Measurements from ENCODE around the gene CCDC3. TPM values are rescaled to one million over a fixed set of nuclear protein-coding genes. Genes with fewer than 3 reads are reported as not detected.

The CCDC3 gene
- total and polyA plus RNA-seq, 2 of the 4 experiments (the other 2 are of a cell fraction), result 0.29 to 0.36 TPM

DNA sequence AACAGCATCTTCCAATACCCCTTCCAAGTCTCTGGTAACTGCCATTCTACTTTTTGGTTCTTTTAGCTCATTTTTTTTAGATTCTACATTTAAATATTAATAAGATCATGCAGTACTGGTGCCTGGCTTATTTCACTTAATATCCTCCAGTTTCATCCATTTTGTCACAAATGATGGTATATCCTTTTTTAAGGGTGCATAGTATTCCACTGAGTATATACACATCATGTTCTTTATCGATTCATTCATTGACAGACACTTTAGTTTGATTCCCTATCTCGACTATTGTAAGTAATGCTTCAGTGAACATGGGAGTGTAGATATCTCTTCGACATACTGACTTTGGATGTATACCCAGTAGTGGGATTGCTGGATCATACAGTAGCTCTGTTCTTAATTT lies 89.7 kb downstream of the CCDC3 start:
- intact Hi-C loops (cut with micrococcal nuclease) (no loop called here), dilution Hi-C loops (cut with HindIII; ENCODE audit: low sequenced_read_pairs, unreplicated experiment) (no loop called here), in situ Hi-C loops (cut with MboI; ENCODE audit: low sequenced_read_pairs) (no loop called here)
- H3K79me1 ChIP-seq (ENCODE audit: low read depth in 1 of 2, low read length in 2 of 2), result no peaks in the 10 kb centered on the region
- DNase-seq, result no peak
- no TSS peak for BruUV-seq (replicated peaks)
- H2AK5ac ChIP-seq (ENCODE audit: low read depth, low read length), result no peak overlapping the region
- no peaks in the 10 kb centered on the region; the same call in 1 of the 2 replicates for H3K4me1 ChIP-seq (ENCODE audit: control insufficient read depth, insufficient read depth, low read length)
- no peak overlapping the region for H3K4ac ChIP-seq (ENCODE audit: low read depth, low read length)
- H3K9me1 ChIP-seq (ENCODE audit: insufficient read depth, low read length), result no peaks in the 10 kb centered on the region
- H2BK20ac ChIP-seq (ENCODE audit: low read depth, low read length), result no peak overlapping the region
- H2BK5ac ChIP-seq (ENCODE audit: low read depth, low read length, poor library complexity, severe bottlenecking), result no peak overlapping the region
- H2AK9ac ChIP-seq (replicated peaks; ENCODE audit: low read depth, low read length, poor library complexity), result no peak overlapping the region
- no peak overlapping the region for H3K14ac ChIP-seq (replicated peaks; ENCODE audit: low read depth, low read length)
- no peak overlapping the region for H2AFZ ChIP-seq (replicated peaks; ENCODE audit: low read length, poor library complexity)
- TF ChIP-seq NFE2L2 (IDR thresholded peaks at IDR 0.05; ENCODE audit: low read depth, low read length), result no peak
- TF ChIP-seq, protein P1, sequence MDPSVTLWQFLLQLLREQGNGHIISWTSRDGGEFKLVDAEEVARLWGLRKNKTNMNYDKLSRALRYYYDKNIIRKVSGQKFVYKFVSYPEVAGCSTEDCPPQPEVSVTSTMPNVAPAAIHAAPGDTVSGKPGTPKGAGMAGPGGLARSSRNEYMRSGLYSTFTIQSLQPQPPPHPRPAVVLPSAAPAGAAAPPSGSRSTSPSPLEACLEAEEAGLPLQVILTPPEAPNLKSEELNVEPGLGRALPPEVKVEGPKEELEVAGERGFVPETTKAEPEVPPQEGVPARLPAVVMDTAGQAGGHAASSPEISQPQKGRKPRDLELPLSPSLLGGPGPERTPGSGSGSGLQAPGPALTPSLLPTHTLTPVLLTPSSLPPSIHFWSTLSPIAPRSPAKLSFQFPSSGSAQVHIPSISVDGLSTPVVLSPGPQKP (IDR thresholded peaks at IDR 0.05; ENCODE audit: borderline replicate concordance, low read depth, low read length), result no peak
- no peak for TF ChIP-seq POLR2A (IDR thresholded peaks at IDR 0.05; ENCODE audit: low read depth, low read length)
- no peak for TF ChIP-seq CHD1 (IDR thresholded peaks at IDR 0.05; ENCODE audit: low read depth, low read length)
- no peak for TF ChIP-seq BHLHE40 (IDR thresholded peaks at IDR 0.05; ENCODE audit: low read depth, low read length)
- TF ChIP-seq RFX5 (IDR thresholded peaks at IDR 0.05; ENCODE audit: low read depth, low read length), result no peak
- no peak for TF ChIP-seq RAD21 (IDR thresholded peaks at IDR 0.05; ENCODE audit: low read length)
- no peak for TF ChIP-seq MAFK (IDR thresholded peaks at IDR 0.05; ENCODE audit: low read depth, low read length)
- TF ChIP-seq MAZ (IDR thresholded peaks at IDR 0.05; ENCODE audit: borderline replicate concordance, low read depth, low read length), result no peak
- TF ChIP-seq CEBPB (IDR thresholded peaks at IDR 0.05; ENCODE audit: low read depth, low read length), result no peak
- no peak for TF ChIP-seq SMC3 (IDR thresholded peaks at IDR 0.05; ENCODE audit: low read depth, low read length)
- TF ChIP-seq MXI1 (IDR thresholded peaks at IDR 0.05; ENCODE audit: borderline replicate concordance, low read depth, low read length), result no peak
- no peak for TF ChIP-seq CTCF (conservative IDR thresholded peaks at IDR 0.05; ENCODE audit: low read depth, low read length)
- H3K23ac ChIP-seq (ENCODE audit: low read depth, low read length), result no peak overlapping the region
- no peak overlapping the region for H4K8ac ChIP-seq (ENCODE audit: low read depth in 2 of 2, low read length in 2 of 2)
- H2BK15ac ChIP-seq (ENCODE audit: low read depth, low read length), result no peak overlapping the region
- no peaks in the 10 kb centered on the region for H4K20me1 ChIP-seq (ENCODE audit: insufficient read depth, low read length)
- no peak overlapping the region for H2BK120ac ChIP-seq (ENCODE audit: low read depth, low read length)
- no peak overlapping the region for H3K9ac ChIP-seq (ENCODE audit: low read depth, low read length)
- H3K18ac ChIP-seq (ENCODE audit: low read depth, low read length), result no peak overlapping the region
- no peak for ATAC-seq (ENCODE audit: low read depth)
- no peak overlapping the region for H4K91ac ChIP-seq (ENCODE audit: insufficient read depth, low read depth, low read length)
- H4K5ac ChIP-seq (ENCODE audit: low read depth, low read length), result no peak overlapping the region
- H3K4me3 ChIP-seq (ENCODE audit: insufficient read depth, low read depth, low read length), result no peak overlapping the region
- CTCF ChIA-PET, result interaction anchor here (1.0 kb wide), 1 partner anchor 10 kb away, joined by 3 read pairs; no protein-coding TSS in a partner anchor
- no peaks in the 10 kb centered on the region for H3K36me3 ChIP-seq (ENCODE audit: control insufficient read depth, insufficient read depth, low read length)
- no peaks in the 10 kb centered on the region; the same call in 1 of the 2 replicates for H3K27me3 ChIP-seq (ENCODE audit: control insufficient read depth, insufficient read depth, low read length)
- H3K4me2 ChIP-seq (ENCODE audit: low read depth, low read length), result no peak overlapping the region
- H3K9me3 ChIP-seq (ENCODE audit: control insufficient read depth, insufficient read depth, low read length), result no peaks in the 10 kb centered on the region
- no peak overlapping the region for H3K27ac ChIP-seq (ENCODE audit: insufficient read depth, low read length)
- no peak overlapping the region for H3K56ac ChIP-seq (ENCODE audit: extremely low read depth, insufficient read depth, low read length)
- no CpG with 5 or more reads among the region's 3 CpGs for WGBS, 2 experiments (ENCODE audit: extremely low coverage in 2 of 2, insufficient read length in 1 of 2)
- POLR2A ChIA-PET (ENCODE audit: unreplicated experiment), result no interaction called here
